NB4 (cell line): ENCODE results near the gene KCNC1.

ENCODE experiments used
- MYC ChIP-seq: IDR thresholded peaks from 2 replicates; pipeline ENCODE4 v1.6.1; 2011; ENCODE audit warnings: low read depth, low read length
- POLR2A ChIP-seq: IDR thresholded peaks from 2 replicates; pipeline ENCODE4 v1.6.1; 2011; ENCODE audit warnings: mild to moderate bottlenecking; ENCODE audit not compliant: insufficient read length; ENCODE audit errors: extremely low read depth
- TF ChIP-seq, protein P1 (sequence below): IDR thresholded peaks from one replicate; pipeline ENCODE4 v1.5.1; 2012; ENCODE audit warnings: low read depth, low read length
- TF ChIP-seq, protein P2 (sequence below): IDR thresholded peaks from 2 replicates; pipeline ENCODE4 v1.6.1; 2011; ENCODE audit warnings: low read depth, low read length

GRCh38 chr11:17798253-17798652, 63.7 kb downstream of the KCNC1 start:
- TF ChIP-seq, protein P1, sequence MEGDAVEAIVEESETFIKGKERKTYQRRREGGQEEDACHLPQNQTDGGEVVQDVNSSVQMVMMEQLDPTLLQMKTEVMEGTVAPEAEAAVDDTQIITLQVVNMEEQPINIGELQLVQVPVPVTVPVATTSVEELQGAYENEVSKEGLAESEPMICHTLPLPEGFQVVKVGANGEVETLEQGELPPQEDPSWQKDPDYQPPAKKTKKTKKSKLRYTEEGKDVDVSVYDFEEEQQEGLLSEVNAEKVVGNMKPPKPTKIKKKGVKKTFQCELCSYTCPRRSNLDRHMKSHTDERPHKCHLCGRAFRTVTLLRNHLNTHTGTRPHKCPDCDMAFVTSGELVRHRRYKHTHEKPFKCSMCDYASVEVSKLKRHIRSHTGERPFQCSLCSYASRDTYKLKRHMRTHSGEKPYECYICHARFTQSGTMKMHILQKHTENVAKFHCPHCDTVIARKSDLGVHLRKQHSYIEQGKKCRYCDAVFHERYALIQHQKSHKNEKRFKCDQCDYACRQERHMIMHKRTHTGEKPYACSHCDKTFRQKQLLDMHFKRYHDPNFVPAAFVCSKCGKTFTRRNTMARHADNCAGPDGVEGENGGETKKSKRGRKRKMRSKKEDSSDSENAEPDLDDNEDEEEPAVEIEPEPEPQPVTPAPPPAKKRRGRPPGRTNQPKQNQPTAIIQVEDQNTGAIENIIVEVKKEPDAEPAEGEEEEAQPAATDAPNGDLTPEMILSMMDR = no peak
- no peak for TF ChIP-seq POLR2A
- TF ChIP-seq, protein P2, sequence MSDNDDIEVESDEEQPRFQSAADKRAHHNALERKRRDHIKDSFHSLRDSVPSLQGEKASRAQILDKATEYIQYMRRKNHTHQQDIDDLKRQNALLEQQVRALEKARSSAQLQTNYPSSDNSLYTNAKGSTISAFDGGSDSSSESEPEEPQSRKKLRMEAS = no peak
- TF ChIP-seq MYC = no peak
